ENCODE measurements around the gene LY6G5C. TPM values are rescaled to one million over a fixed set of nuclear protein-coding genes. Genes with fewer than 3 reads are reported as not detected.

LY6G5C gene
- total and polyA plus RNA-seq, 7 donors, result 0.68 to 3.2 (median 1.5) TPM; not detected in 1

- Histone ChIP-seq H3K36me3 (peaks cover 69 to 96% (median 89%) of the 10 kb centered on the region in 4 donors), H3K4me3 (no peak overlapping the region), H3K4me1 (no peaks in the 10 kb centered on the region), H3K27me3 (no peaks in the 10 kb centered on the region), H3K9me3 (no peaks in the 10 kb centered on the region), H3K27ac (no peak overlapping the region)
- TF ChIP-seq POLR2AphosphoS5 (IDR thresholded peaks at IDR 0.05) (no peak), CTCF (IDR thresholded peaks at IDR 0.05) (no peak), POLR2A (IDR thresholded peaks at IDR 0.05) (no peak), EP300 (IDR thresholded peaks at IDR 0.05) (no peak)
- no peak for DNase-seq
- WGBS, 2 donors, result 80 to 84% methylated on average over 10 of the region's 10 CpGs
- intact Hi-C loops (cut with DNase I), result no loop called here
These were observed 41.4 kb downstream of the LY6G5C start for GRCh38 chr6:31639449-31639861.

GRCh38 chr6:31639043-31639442, 41.8 kb downstream of the LY6G5C start:
- H3K27me3 ChIP-seq, result no peaks in the 10 kb centered on the region
- intact Hi-C loops (cut with DNase I), result no loop called here
- no peaks in the 10 kb centered on the region for H3K4me1 ChIP-seq
- no peak for DNase-seq
- no peak overlapping the region for H3K4me3 ChIP-seq
- 82 to 89% methylated on average over 9 of the region's 9 CpGs for WGBS, 2 donors
- peak in 1 of 4 donors; percentile 16 for TF ChIP-seq POLR2AphosphoS5 (IDR thresholded peaks at IDR 0.05)
- no peak for TF ChIP-seq EP300 (IDR thresholded peaks at IDR 0.05)
- no peak for TF ChIP-seq CTCF (IDR thresholded peaks at IDR 0.05)
- TF ChIP-seq POLR2A (IDR thresholded peaks at IDR 0.05), result no peak
- H3K9me3 ChIP-seq, result no peaks in the 10 kb centered on the region
- peaks cover 69 to 96% (median 89%) of the 10 kb centered on the region in 4 donors for H3K36me3 ChIP-seq
- H3K27ac ChIP-seq, result no peak overlapping the region

GRCh38 chr6:31636698-31637596, 43.9 kb downstream of the LY6G5C start:
- no peak for DNase-seq
- Histone ChIP-seq H3K4me3 (no peak overlapping the region), H3K9me3 (no peaks in the 10 kb centered on the region), H3K27me3 (no peaks in the 10 kb centered on the region), H3K36me3 (peaks cover 73 to 98% (median 79%) of the 10 kb centered on the region in 4 donors), H3K4me1 (no peaks in the 10 kb centered on the region), H3K27ac (peak overlapping the region in 1 of 4 donors; percentile 30)
- TF ChIP-seq EP300 (IDR thresholded peaks at IDR 0.05), result no peak
- TF ChIP-seq CTCF (IDR thresholded peaks at IDR 0.05), result no peak
- TF ChIP-seq POLR2AphosphoS5 (IDR thresholded peaks at IDR 0.05), result no peak
- no peak for TF ChIP-seq POLR2A (IDR thresholded peaks at IDR 0.05)
- intact Hi-C loops (cut with DNase I), result no loop called here
- WGBS, 2 donors, result 80 to 87% methylated on average over 27 of the region's 27 CpGs

- no peaks in the 10 kb centered on the region for H3K27me3 ChIP-seq
- H3K27ac ChIP-seq, result no peak overlapping the region
- H3K4me3 ChIP-seq, result no peak overlapping the region
- intact Hi-C loops (cut with DNase I), result no loop called here
- H3K36me3 ChIP-seq, result peaks cover 66 to 98% (median 78%) of the 10 kb centered on the region in 4 donors
- DNase-seq, result no peak
- H3K4me1 ChIP-seq, result no peaks in the 10 kb centered on the region
- no peak for TF ChIP-seq POLR2AphosphoS5 (IDR thresholded peaks at IDR 0.05)
- no peak for TF ChIP-seq POLR2A (IDR thresholded peaks at IDR 0.05)
- no peak for TF ChIP-seq CTCF (IDR thresholded peaks at IDR 0.05)
- no peak for TF ChIP-seq EP300 (IDR thresholded peaks at IDR 0.05)
- WGBS, 2 donors, result 82 to 91% methylated on average over 11 of the region's 11 CpGs
- H3K9me3 ChIP-seq, result no peaks in the 10 kb centered on the region
These were observed 45.8 kb downstream of the LY6G5C start for GRCh38 chr6:31634969-31635575.

Measured in sigmoid colon (tissue), 7 donors.